Thymus (tissue), 11 donors: ENCODE measurements around the gene ACVR1C. TPM values are rescaled to one million over a fixed set of nuclear protein-coding genes. Genes with fewer than 3 reads are reported as not detected.
"Not testable (repeated sequence)": the region's sequence is repeated elsewhere in the genome, so short reads cannot be mapped to it uniquely, and the experiment has no call there.

Experiments used
- DNase-seq, 9 donors: peaks; one replicate each; pipeline ENCODE4 v3.0.0-alpha.2; 2013; ENCODE audit warnings: low spot score in 9 of 9, low read depth in 6 of 9, missing footprints in 1 of 9
- H3K27ac ChIP-seq, 2 donors: one replicate each; pipeline ENCODE4 v1.5.1; 2013; ENCODE audit warnings: control low read depth in 1 of 2, low read depth in 1 of 2, low read length in 1 of 2, mild to moderate bottlenecking in 1 of 2, moderate library complexity in 1 of 2
- H3K27me3 ChIP-seq, 2 donors: one replicate each; pipeline ENCODE4 v1.5.1; 2013; ENCODE audit warnings: low read length in 1 of 2; ENCODE audit not compliant: control insufficient read depth in 2 of 2, insufficient read depth in 1 of 2
- H3K36me3 ChIP-seq, 2 donors: one replicate each; pipeline ENCODE4 v1.5.1; 2013; ENCODE audit warnings: low read length in 1 of 2, mild to moderate bottlenecking in 1 of 2, moderate library complexity in 1 of 2; ENCODE audit not compliant: control insufficient read depth in 2 of 2, insufficient read depth in 2 of 2
- H3K4me1 ChIP-seq, 2 donors: one replicate each; pipeline ENCODE4 v1.5.1; 2013; ENCODE audit warnings: low read length in 2 of 2; ENCODE audit not compliant: control insufficient read depth in 2 of 2, insufficient read depth in 2 of 2
- H3K4me3 ChIP-seq, 2 donors: one replicate each; pipeline ENCODE4 v1.5.1; 2013; ENCODE audit warnings: low read length in 2 of 2, control low read depth in 1 of 2, mild to moderate bottlenecking in 1 of 2
- H3K9me3 ChIP-seq, 2 donors: one replicate each; pipeline ENCODE4 v1.5.1; 2013; ENCODE audit warnings: low read length in 1 of 2, mild to moderate bottlenecking in 1 of 2; ENCODE audit not compliant: control insufficient read depth in 2 of 2, insufficient read depth in 1 of 2
- WGBS: extraction: QIAGEN DNeasy Blood & Tissue Kit; methylation state at CpG from one replicate; pipeline ENCODE4 v1.1.7; 2013; 5-methylcytosine and 5-hydroxymethylcytosine counted together
- polyA plus RNA-seq: library from polyadenylated mRNA; stranded (reverse); fragments of 200-250 nt; gene quantifications from one replicate; pipeline ENCODE4 v1.2.3, GENCODE V29; 2013
- total RNA-seq: library from RNA; stranded (reverse); fragments of 120-200 nt; gene quantifications from one replicate; pipeline ENCODE4 v1.2.4, GENCODE V29; 2013
- donor health status: healthy.

ACVR1C gene
- total and polyA plus RNA-seq, 2 donors, result 0.23 to 0.24 TPM

DNA sequence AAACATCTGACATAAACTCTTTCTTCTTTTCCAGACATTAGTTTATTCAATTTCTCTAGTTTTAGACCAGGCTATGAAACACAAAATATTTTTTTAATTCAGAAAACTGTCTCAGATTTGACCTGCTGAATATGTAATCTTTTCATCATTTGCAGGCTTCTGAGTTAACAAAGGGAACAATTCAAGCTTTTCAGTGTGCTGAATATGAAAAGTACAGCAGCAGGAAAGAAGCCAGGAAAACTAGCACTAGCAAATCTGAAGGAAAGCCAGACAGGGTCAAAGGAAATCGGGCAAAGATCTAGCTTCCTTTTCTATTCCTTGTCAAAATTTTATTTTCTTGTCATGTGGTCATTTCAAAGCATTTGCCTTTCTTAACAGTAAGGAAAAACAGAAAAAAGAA lies 35.3 kb downstream of the ACVR1C start:
- no peaks in the 10 kb centered on the region for H3K36me3 ChIP-seq
- H3K27ac ChIP-seq, result no peak overlapping the region
- H3K4me3 ChIP-seq, result no peak overlapping the region
- peaks cover 0 to 19% of the 10 kb centered on the region in 2 donors for H3K27me3 ChIP-seq
- peaks cover 0 to 4% of the 10 kb centered on the region in 2 donors for H3K4me1 ChIP-seq
- peaks cover 0 to 3% of the 10 kb centered on the region in 2 donors for H3K9me3 ChIP-seq
- WGBS, result 49% methylated on average over 1 of the region's 1 CpG
- no peak for DNase-seq

DNA sequence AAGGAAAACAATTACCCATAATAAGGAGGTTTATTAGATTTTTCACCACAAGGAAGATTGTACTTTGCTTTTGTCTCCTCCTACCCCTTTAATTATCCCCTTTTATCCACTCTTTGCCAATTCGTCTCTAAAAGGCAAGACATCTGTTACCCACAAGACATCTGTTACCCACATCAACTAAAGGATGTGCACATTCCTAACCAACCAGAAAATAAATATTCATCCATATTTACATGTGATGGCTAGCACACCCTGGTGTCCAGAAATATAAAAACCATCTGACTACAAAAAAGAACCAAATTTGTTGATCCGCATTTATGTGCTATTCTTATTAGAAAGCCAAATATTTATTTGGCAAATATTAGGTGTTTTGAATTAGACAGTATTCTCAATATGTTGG lies 35.7 kb downstream of the ACVR1C start:
- Histone ChIP-seq H3K4me1 (peaks cover 0 to 4% of the 10 kb centered on the region in 2 donors), H3K4me3 (no peak overlapping the region), H3K27me3 (peaks cover 0 to 19% of the 10 kb centered on the region in 2 donors), H3K9me3 (peaks cover 0 to 3% of the 10 kb centered on the region in 2 donors), H3K27ac (no peak overlapping the region), H3K36me3 (no peaks in the 10 kb centered on the region)
- WGBS, result 49% methylated on average over 2 of the region's 2 CpGs
- peak in 1 of 9 donors; percentile 4 for DNase-seq

DNA sequence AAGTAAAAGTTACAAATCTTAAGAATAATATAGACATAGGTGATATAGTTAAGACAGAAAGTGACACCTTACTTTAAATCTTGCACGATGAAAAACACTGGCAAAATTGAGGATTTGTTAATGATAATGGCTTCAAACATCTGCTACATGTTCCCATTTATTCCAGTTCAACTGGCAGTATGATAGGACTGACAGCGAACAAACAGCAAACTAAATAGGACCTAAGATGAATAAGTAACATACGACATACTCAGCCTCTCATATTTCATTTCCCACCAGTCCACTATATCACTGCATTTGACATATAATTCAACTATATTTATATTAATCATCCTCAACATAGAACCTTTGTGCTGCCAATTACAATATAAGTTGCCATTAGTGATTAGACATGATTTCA lies 36.3 kb downstream of the ACVR1C start:
- no peak overlapping the region for H3K27ac ChIP-seq
- H3K9me3 ChIP-seq, result peaks cover 0 to 3% of the 10 kb centered on the region in 2 donors
- H3K27me3 ChIP-seq, result peaks cover 0 to 14% of the 10 kb centered on the region in 2 donors
- no peak for DNase-seq
- WGBS, result 96% methylated on average over 3 of the region's 3 CpGs
- peaks cover 0 to 4% of the 10 kb centered on the region in 2 donors for H3K4me1 ChIP-seq
- no peak overlapping the region for H3K4me3 ChIP-seq
- H3K36me3 ChIP-seq, result no peaks in the 10 kb centered on the region

DNA sequence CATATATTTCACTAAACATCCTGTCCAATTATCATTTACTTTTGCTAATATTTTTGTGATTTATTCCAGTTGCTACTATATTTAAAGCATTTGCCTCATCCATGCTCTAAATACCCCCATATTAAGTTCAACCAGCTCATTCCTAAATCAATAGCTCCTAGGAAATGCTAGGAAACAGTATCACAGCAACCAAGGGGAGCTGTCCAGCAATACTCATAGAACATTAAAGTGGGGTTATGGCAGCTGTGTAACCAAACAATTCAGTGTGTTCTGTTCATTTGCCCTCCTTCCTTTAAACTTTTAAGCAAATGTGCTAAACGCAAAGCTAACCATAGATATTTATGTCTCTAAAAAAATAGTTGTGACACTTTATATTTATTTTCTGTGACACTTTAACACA lies 41.1 kb downstream of the ACVR1C start:
- no peak overlapping the region for H3K4me3 ChIP-seq
- H3K36me3 ChIP-seq, result no peaks in the 10 kb centered on the region
- H3K9me3 ChIP-seq, result no peaks in the 10 kb centered on the region
- WGBS, result 99% methylated on average over 1 of the region's 1 CpG
- H3K27me3 ChIP-seq, result no peaks in the 10 kb centered on the region
- no peak overlapping the region for H3K27ac ChIP-seq
- DNase-seq, result no peak
- no peaks in the 10 kb centered on the region for H3K4me1 ChIP-seq

DNA sequence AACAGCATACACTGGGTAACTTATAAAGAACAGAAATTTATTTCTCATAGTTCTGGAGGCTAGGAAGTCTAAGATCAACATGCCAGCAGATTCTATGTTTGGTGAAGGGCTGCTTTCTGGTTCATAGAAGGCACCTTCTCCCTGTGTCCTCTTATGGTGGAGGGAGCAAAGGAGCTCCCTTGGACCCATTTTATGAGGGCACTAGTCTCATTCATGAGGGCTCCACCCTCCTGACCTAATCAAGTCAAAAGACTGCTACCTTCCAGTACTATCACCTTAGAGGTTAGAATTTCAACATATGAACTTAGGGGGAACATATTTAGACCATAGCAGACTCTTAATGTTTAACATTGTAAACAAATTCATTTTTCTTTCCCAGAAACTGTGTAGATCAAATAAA lies 54.5 kb downstream of the ACVR1C start:
- DNase-seq, result no peak
- H3K9me3 ChIP-seq, result no peaks in the 10 kb centered on the region
- no peaks in the 10 kb centered on the region for H3K4me1 ChIP-seq
- H3K27ac ChIP-seq, result no peak overlapping the region
- H3K27me3 ChIP-seq, result no peaks in the 10 kb centered on the region
- H3K36me3 ChIP-seq, result no peaks in the 10 kb centered on the region
- no peak overlapping the region for H3K4me3 ChIP-seq

DNA sequence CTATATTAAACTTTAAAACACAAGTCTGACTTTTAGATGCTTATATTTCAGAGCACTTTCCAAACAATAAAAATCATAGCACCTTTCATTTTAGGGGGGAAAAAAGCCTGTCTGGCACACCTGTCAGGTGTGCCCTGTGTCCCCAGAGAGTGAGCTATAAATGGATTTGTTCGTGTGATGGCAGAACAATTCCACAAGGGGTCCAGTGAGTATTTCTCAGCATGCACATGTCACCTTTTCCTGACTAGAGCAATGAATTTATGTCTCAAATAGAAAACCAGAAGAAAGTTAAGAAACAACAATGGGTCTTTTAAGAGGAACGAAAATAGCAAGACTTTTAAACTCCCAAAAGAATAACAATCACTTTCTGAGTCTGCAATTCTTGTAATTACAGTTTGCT lies 55.9 kb downstream of the ACVR1C start:
- Histone ChIP-seq H3K9me3 (no peaks in the 10 kb centered on the region), H3K27ac (no peak overlapping the region), H3K4me3 (no peak overlapping the region), H3K4me1 (no peaks in the 10 kb centered on the region), H3K36me3 (no peaks in the 10 kb centered on the region), H3K27me3 (no peaks in the 10 kb centered on the region)
- no peak for DNase-seq
- 10% methylated on average over 2 of the region's 2 CpGs for WGBS

DNA sequence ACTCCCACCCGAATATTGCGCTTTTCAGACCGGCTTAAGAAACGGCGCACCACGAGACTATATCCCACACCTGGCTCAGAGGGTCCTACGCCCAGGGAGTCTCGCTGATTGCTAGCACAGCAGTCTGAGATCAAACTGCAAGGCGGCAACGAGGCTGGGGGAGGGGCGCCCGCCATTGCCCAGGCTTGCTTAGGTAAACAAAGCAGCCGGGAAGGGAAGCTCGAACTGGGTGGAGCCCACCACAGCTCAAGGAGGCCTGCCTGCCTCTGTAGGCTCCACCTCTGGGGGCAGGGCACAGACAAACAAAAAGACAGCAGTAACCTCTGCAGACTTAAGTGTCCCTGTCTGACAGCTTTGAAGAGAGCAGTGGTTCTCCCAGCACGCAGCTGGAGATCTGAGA lies 62.0 kb downstream of the ACVR1C start:
- H3K4me1 ChIP-seq, DNase-seq, H3K4me3 ChIP-seq, H3K36me3 ChIP-seq, H3K27ac ChIP-seq, H3K9me3 ChIP-seq, H3K27me3 ChIP-seq: not testable (repeated sequence)
- 82% methylated on average over 13 of the region's 15 CpGs for WGBS

DNA sequence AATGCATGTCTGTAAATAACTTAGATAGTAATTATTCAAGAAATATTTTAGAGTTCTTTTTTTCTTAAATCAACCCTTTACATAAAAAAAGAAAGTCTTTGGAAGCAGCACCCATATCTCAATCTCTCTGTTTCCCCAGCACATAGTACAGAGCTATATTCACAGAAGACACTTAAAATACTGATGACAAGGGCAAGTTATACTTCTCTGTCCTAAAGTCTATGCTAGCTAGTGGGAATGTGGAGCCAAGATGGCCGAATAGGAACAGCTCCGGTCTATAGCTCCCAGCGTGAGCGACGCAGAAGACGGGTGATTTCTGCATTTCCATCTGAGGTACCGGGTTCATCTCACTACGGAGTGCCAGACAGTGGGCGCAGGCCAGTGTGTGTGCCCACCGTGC lies 62.6 kb downstream of the ACVR1C start:
- DNase-seq, H3K4me1 ChIP-seq, H3K4me3 ChIP-seq, H3K36me3 ChIP-seq, H3K27ac ChIP-seq, H3K27me3 ChIP-seq, H3K9me3 ChIP-seq: not testable (repeated sequence)
- 97% methylated on average over 10 of the region's 10 CpGs for WGBS

DNA sequence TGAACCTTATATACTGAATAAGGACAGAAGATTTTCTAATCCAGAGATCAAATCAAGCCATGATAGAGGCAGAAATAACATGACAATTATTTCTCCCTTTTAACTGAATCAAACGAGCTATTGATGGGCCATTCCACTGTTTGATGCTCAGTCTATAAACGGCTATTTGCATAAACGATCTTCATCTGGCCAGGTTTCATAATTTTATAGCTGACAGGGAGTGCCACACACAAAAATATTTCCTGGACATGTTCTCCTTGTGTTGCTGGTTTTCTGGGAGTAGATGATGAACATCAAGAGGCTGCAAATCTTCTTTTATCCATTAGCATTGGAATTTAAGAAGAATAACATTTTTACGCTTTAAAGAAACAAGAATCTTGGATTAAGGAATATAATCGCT lies 63.1 kb downstream of the ACVR1C start:
- 97% methylated on average over 5 of the region's 5 CpGs for WGBS
- no peaks in the 10 kb centered on the region for H3K36me3 ChIP-seq
- no peaks in the 10 kb centered on the region for H3K27me3 ChIP-seq

DNA sequence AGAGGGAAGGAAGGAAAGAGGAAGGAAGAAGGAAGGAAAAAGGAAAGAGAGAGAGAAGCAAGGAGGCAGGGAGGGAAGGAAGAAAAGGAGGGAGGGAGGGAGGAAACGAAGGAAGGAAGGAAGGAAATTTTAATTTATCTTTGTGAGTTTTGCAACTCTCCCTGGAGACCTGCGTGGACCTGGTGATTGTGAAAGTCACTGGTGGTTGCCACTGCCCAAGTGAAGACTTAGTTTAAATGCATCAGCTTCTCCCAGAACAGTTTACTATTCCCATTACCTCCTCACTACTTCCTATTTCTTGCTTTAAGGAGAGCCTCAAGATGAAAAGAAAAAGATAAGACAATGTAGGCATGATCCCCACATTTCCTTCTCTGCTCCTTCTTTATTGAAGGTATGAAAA lies 68.8 kb downstream of the ACVR1C start:
- Histone ChIP-seq H3K9me3 (no peaks in the 10 kb centered on the region), H3K4me3 (no peak overlapping the region), H3K27ac (no peak overlapping the region), H3K27me3 (no peaks in the 10 kb centered on the region), H3K36me3 (no peaks in the 10 kb centered on the region), H3K4me1 (no peaks in the 10 kb centered on the region)
- DNase-seq, result no peak
- WGBS, result 87% methylated on average over 2 of the region's 2 CpGs

More for the DNA sequence above, 63.1 kb downstream of the ACVR1C start:
- no peak overlapping the region for H3K4me3 ChIP-seq
- H3K27ac ChIP-seq, result no peak overlapping the region
- H3K9me3 ChIP-seq, result no peaks in the 10 kb centered on the region
- H3K4me1 ChIP-seq, result no peaks in the 10 kb centered on the region
- DNase-seq, result no peak
